AG04450 (cell line): ENCODE data around the gene C1QTNF8. TPM values are rescaled to one million over a fixed set of nuclear protein-coding genes. Genes with fewer than 3 reads are reported as not detected.

ENCODE experiments used
- CTCF ChIA-PET: fragments of 300-600, 350-600 bp; formaldehyde crosslinking; extraction: SDS; loops from one replicate; lab custom pipeline; 2022; ENCODE audit warnings: antibody characterized with exemption, inconsistent platforms; lab: Charles Lee
- POLR2A ChIA-PET: fragments of 350-600 bp; formaldehyde crosslinking; extraction: SDS; loops from one replicate; lab custom pipeline; 2021; ENCODE audit warnings: antibody characterized with exemption, inconsistent platforms; lab: Yijun Ruan, JAX
- DNase-seq: peaks from one replicate; pipeline ENCODE4 v3.0.0-alpha.2; 2011; ENCODE audit warnings: low read depth, low spot score
- H3K27ac ChIP-seq: one replicate; pipeline ENCODE4 v1.5.1; 2012; ENCODE audit warnings: low read depth, low read length, control low read depth
- H3K27me3 ChIP-seq: one replicate; pipeline ENCODE4 v1.6.0; 2012; ENCODE audit warnings: low read length; ENCODE audit not compliant: control insufficient read depth, insufficient read depth
- H3K4me3 ChIP-seq: 2 replicates; pipeline ENCODE4 v1.5.1; 2011; ENCODE audit warnings: mild to moderate bottlenecking, low read depth, low read length, control low read depth
- H3K9me3 ChIP-seq: 2 replicates; pipeline ENCODE4 v1.5.1; 2012; ENCODE audit warnings: low read length; ENCODE audit not compliant: control insufficient read depth, insufficient read depth
- CTCF ChIP-seq: IDR thresholded peaks from 2 replicates; pipeline ENCODE4 v1.5.1; 2011; ENCODE audit warnings: low read depth, low read length, control low read depth, inconsistent platforms
- polyA plus RNA-seq: library from polyadenylated mRNA; depleted of rRNA; stranded (reverse); fragments of >200 nt; gene quantifications from 2 replicates; pipeline ENCODE4 v1.2.3, GENCODE V29; 2011

C1QTNF8 gene
- polyA plus RNA-seq, 1 experiment, result not detected

DNA sequence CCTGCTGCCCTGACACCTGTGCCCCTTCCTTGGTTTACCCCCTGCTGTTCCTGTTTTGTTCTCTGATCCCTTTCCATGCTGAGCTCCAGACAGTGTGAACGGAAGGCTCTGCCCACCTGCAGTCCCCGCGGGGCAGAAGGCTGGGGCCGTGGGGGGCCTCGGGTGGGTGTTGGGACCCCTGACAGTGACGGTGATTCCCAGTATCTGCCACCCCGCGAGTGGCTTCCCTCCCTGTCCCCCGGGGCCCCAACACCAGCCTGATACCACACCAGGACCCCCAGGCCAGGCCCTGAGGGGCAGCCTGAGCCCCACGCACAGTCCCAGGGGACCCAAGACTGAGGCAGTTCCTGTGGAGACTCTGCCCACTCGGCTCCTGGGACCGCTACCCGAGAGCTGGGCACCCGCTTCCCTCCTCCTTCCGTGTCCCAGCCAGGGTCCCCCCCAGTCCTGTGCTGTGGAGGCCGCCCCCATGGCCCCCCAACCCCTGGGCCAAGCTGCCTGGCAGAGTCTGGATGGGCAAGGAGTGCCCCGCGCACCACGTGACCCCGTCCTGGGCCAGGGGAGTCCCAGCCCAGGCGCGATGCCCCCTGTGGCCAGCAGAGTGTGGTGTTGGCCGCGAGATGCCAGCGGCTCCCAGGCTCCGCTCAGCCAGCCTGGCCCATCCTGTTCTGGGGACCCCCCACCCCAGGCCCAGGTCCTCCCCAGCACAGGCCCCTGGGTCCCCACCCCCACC, 10.0 kb upstream of the C1QTNF8 start:
- Histone ChIP-seq H3K9me3 (no peaks in the 10 kb centered on the region; the same call in 1 of the 2 replicates), H3K27ac (no peak overlapping the region), H3K4me3 (no peak overlapping the region), H3K27me3 (peaks cover 32% of the 10 kb centered on the region)
- ChIA-PET CTCF (interaction anchor here (0.6 to 2.7 kb wide), 3 partner anchors 87 to 397 kb away, joined by 3 to 13 read pairs (median 4); no protein-coding TSS in a partner anchor), POLR2A (no interaction called here)
- DNase-seq, result peak; percentile 10
- TF ChIP-seq CTCF, result peak; percentile 83

DNA sequence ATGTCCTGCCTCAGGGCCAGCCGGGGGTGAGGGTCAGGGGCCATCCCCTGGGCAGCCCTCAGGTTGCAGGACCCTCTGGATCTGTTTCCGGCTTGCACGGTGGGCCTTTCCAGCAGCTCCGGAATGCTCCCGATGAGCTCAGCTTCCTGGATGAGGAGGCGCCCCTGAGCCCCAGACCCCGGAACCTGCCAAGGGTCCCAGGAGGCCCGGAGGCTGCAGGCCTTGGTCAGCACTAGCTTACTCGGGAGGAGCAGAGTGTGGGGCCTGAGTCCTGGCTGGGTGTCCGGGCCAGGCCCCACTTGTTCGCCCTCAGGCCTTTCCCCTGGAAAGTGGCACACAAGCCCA, 7.6 kb upstream of the C1QTNF8 start:
- Histone ChIP-seq H3K9me3 (no peaks in the 10 kb centered on the region; the same call in 1 of the 2 replicates), H3K27me3 (peaks cover 8% of the 10 kb centered on the region), H3K4me3 (no peak overlapping the region), H3K27ac (no peak overlapping the region)
- ChIA-PET CTCF (interaction anchor here (1.1 to 2.7 kb wide), 5 partner anchors 46 to 318 kb away, joined by 3 to 18 read pairs (median 5); no protein-coding TSS in a partner anchor), POLR2A (no interaction called here)
- no peak for TF ChIP-seq CTCF
- DNase-seq, result no peak

DNA sequence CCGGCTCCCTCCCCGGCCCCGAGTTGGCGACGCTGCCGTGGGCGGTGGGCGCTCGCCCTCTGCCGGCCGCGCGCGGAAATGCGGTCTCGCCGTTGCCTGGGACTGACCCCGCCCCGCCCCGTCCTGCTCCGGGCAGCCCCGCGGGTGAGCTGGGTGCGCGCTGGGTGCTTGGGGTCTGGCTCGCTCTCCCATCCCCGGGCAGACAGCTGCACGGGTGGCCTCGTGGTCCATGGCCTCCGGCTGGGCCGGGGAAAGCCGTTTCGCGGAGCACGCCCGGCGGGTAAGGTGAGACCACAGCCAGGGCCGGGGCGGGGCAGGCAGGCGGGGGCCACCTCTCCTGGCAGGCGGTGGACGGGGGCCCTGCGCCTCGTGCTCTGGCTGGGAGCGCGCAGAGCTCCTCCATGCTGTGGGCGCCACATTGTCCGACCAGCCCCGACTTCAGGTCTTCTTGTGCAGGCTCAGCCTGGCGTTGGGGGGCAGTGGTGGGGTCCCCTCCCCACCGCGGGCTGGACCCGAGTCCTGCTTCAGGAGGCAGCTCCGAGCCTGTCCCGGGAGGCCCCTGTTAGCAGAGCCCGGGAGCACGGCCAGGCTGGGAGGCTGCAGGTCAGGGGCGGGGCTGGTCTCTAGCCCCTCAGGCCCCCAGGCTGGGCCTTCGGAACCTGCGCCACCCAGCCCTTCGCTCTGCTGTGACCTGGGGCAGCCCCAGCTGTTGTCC, 7.0 kb upstream of the C1QTNF8 start:
- peak; percentile 55 for TF ChIP-seq CTCF
- Histone ChIP-seq H3K27ac (no peak overlapping the region), H3K9me3 (no peaks in the 10 kb centered on the region; the same call in 1 of the 2 replicates), H3K27me3 (peaks cover 3% of the 10 kb centered on the region), H3K4me3 (no peak overlapping the region)
- ChIA-PET CTCF (interaction anchor here (0.5 to 2.7 kb wide), 9 partner anchors 46 to 391 kb away, joined by 3 to 18 read pairs (median 5); no protein-coding TSS in a partner anchor), POLR2A (no interaction called here)
- no peak for DNase-seq

DNA sequence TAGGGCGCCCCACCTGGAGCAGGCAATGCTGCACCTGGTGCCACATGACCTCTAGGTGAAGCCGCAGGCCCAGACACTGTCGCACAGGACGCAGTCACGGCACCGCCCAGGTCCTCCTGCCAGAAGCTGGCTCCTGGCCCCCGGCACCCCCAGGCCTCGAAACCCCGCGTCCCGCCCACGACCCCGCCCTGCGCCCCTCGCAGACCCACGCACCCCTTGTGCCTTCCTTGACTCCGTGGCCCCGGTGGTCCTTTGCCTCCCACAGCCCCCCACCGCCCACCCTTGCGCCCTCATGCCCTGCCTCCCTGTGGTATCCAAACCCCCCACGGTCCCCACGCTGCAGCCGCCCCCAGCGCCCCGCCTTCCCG, 6.3 kb upstream of the C1QTNF8 start:
- H3K9me3 ChIP-seq, result no peaks in the 10 kb centered on the region; the same call in 1 of the 2 replicates
- no peak overlapping the region for H3K4me3 ChIP-seq
- H3K27ac ChIP-seq, result no peak overlapping the region
- DNase-seq, result no peak
- H3K27me3 ChIP-seq, result no peaks in the 10 kb centered on the region
- no peak for TF ChIP-seq CTCF
- ChIA-PET CTCF (interaction anchor here (2.7 kb wide), 1 partner anchor 45 kb away, joined by 18 read pairs; no protein-coding TSS in a partner anchor), POLR2A (no interaction called here)
